Fibroblast of lung (primary cell): Measurements from ENCODE around the gene GNAS. TPM values are rescaled to one million over a fixed set of nuclear protein-coding genes. Genes with fewer than 3 reads are reported as not detected.

Source experiments
- DNase-seq, 2 donors: peaks; one replicate each; pipeline versions ENCODE4 v3.0.0 to v3.0.0-alpha.2; 2010; ENCODE audit warnings: low read depth in 2 of 2
- H2AFZ ChIP-seq: 2 replicates; pipeline ENCODE4 v1.5.1; 2012; ENCODE audit warnings: low read length, control low read depth, inconsistent platforms
- H3K27ac ChIP-seq: 2 replicates; pipeline ENCODE4 v1.5.1; 2011; ENCODE audit warnings: low read length, control low read depth; ENCODE audit not compliant: insufficient read depth
- H3K27me3 ChIP-seq: 2 replicates; pipeline ENCODE4 v1.5.1; 2011; ENCODE audit warnings: mild to moderate bottlenecking, low read length; ENCODE audit not compliant: control insufficient read depth, insufficient read depth
- H3K36me3 ChIP-seq: 2 replicates; pipeline ENCODE4 v1.5.1; 2011; ENCODE audit warnings: low read length; ENCODE audit not compliant: control insufficient read depth, insufficient read depth
- H3K4me1 ChIP-seq: 2 replicates; pipeline ENCODE4 v1.5.1; 2011; ENCODE audit warnings: low read length; ENCODE audit not compliant: control insufficient read depth, insufficient read depth; ENCODE audit errors: extremely low read depth
- H3K4me2 ChIP-seq: 2 replicates; pipeline ENCODE4 v1.5.1; 2011; ENCODE audit warnings: low read length, control low read depth; ENCODE audit not compliant: insufficient read depth; ENCODE audit errors: extremely low read depth
- H3K4me3 ChIP-seq, 4 experiments: fragments of 200-600 bp in 1 of 4; sonication (generic) in 1 of 4; replicated peaks in 1 of 4; 2 replicates each; pipeline ENCODE4 v1.5.1; 2011 to 2016; ENCODE audit warnings: low read length in 4 of 4, low read depth in 3 of 4, mild to moderate bottlenecking in 3 of 4, control low read depth in 2 of 4, inconsistent platforms in 1 of 4, mixed read lengths in 1 of 4; ENCODE audit not compliant: insufficient read depth in 1 of 4; ENCODE audit errors: control extremely low read depth in 1 of 4
- H3K79me2 ChIP-seq: 2 replicates; pipeline ENCODE4 v1.5.1; 2012; ENCODE audit warnings: mild to moderate bottlenecking, low read length, inconsistent platforms; ENCODE audit not compliant: control insufficient read depth, insufficient read depth
- H3K9ac ChIP-seq: 2 replicates; pipeline ENCODE4 v1.5.1; 2011; ENCODE audit warnings: mild to moderate bottlenecking, low read length, control low read depth; ENCODE audit not compliant: insufficient read depth
- H3K9me3 ChIP-seq: 2 replicates; pipeline ENCODE4 v1.5.1; 2012; ENCODE audit warnings: low read depth, low read length; ENCODE audit not compliant: control insufficient read depth, insufficient read depth
- H4K20me1 ChIP-seq: 2 replicates; pipeline ENCODE4 v1.5.1; 2011; ENCODE audit warnings: low read length; ENCODE audit not compliant: control insufficient read depth, insufficient read depth; ENCODE audit errors: extremely low read depth
- EZH2 ChIP-seq: IDR thresholded peaks from 2 replicates; pipeline ENCODE4 v1.5.1; 2012; ENCODE audit warnings: low read length, control low read depth, mild to moderate bottlenecking; ENCODE audit errors: missing control alignments
- polyA plus RNA-seq, 2 donors: library from polyadenylated mRNA; depleted of rRNA in 1 of 2; stranded (reverse) in 1 of 2; unstranded in 1 of 2; fragments of >200 nt; gene quantifications; 2 replicates each; pipeline ENCODE4 v1.2.1, GENCODE V29; 2011 to 2012; ENCODE audit warnings: missing spikeins in 1 of 2
- total RNA-seq: library from RNA; depleted of rRNA; stranded (reverse); fragments of >200 nt; gene quantifications from 2 replicates; pipeline ENCODE4 v1.2.1, GENCODE V29; 2014
- TF ChIP-seq, protein P1 (sequence below), 2 donors: IDR thresholded peaks in 1 of 2; conservative IDR thresholded peaks in 1 of 2; 1 replicate in 1 of 2; 2 replicates in 1 of 2; pipeline ENCODE4 v1.5.1; 2011 to 2012; ENCODE audit warnings: low read length in 2 of 2, control low read depth in 1 of 2, inconsistent platforms in 1 of 2, low read depth in 1 of 2, mild to moderate bottlenecking in 1 of 2

Gene GNAS
- total and polyA plus RNA-seq, 2 donors (not counting 1 experiment from before 2014, with no cell fraction given) = 421 to 1,357 TPM

- no peaks in the 10 kb centered on the region for H4K20me1 ChIP-seq
- TF ChIP-seq EZH2 = no peak
- TF ChIP-seq, protein P1, sequence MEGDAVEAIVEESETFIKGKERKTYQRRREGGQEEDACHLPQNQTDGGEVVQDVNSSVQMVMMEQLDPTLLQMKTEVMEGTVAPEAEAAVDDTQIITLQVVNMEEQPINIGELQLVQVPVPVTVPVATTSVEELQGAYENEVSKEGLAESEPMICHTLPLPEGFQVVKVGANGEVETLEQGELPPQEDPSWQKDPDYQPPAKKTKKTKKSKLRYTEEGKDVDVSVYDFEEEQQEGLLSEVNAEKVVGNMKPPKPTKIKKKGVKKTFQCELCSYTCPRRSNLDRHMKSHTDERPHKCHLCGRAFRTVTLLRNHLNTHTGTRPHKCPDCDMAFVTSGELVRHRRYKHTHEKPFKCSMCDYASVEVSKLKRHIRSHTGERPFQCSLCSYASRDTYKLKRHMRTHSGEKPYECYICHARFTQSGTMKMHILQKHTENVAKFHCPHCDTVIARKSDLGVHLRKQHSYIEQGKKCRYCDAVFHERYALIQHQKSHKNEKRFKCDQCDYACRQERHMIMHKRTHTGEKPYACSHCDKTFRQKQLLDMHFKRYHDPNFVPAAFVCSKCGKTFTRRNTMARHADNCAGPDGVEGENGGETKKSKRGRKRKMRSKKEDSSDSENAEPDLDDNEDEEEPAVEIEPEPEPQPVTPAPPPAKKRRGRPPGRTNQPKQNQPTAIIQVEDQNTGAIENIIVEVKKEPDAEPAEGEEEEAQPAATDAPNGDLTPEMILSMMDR (conservative IDR thresholded peaks at IDR 0.05 in 1 of 2, IDR thresholded peaks at IDR 0.05 in 1 of 2; ENCODE audit: low read depth in 1 of 2, low read length in 2 of 2) = no peak
- no peak overlapping the region for H3K4me3 ChIP-seq
- H3K4me1 ChIP-seq = no peaks in the 10 kb centered on the region
- no peak overlapping the region for H2AFZ ChIP-seq
- H3K27me3 ChIP-seq = peaks cover 3% of the 10 kb centered on the region
- H3K9ac ChIP-seq = no peak overlapping the region
- H3K79me2 ChIP-seq = no peaks in the 10 kb centered on the region
- H3K36me3 ChIP-seq = no peaks in the 10 kb centered on the region
- H3K9me3 ChIP-seq = no peaks in the 10 kb centered on the region
- H3K27ac ChIP-seq = no peak overlapping the region
- H3K4me2 ChIP-seq = no peak overlapping the region
- DNase-seq = no peak
These were observed 34.0 kb downstream of the GNAS start for GRCh38 chr20:58886546-58886945.

- peak overlapping the region; percentile 66 for H3K9ac ChIP-seq
- peaks cover 3% of the 10 kb centered on the region for H3K27me3 ChIP-seq
- no peaks in the 10 kb centered on the region for H3K36me3 ChIP-seq
- H3K4me3 ChIP-seq = peak overlapping the region; percentile 59 to 80 (median 69)
- DNase-seq = no peak
- peaks cover 12% of the 10 kb centered on the region for H3K79me2 ChIP-seq
- peak overlapping the region; percentile 71 for H3K4me2 ChIP-seq
- H3K27ac ChIP-seq = peak overlapping the region; percentile 14
- no peaks in the 10 kb centered on the region for H4K20me1 ChIP-seq
- no peak for TF ChIP-seq EZH2
- TF ChIP-seq, protein P1 (conservative IDR thresholded peaks at IDR 0.05 in 1 of 2, IDR thresholded peaks at IDR 0.05 in 1 of 2; ENCODE audit: low read depth in 1 of 2, low read length in 2 of 2) = no peak
- H3K9me3 ChIP-seq = no peaks in the 10 kb centered on the region
- H3K4me1 ChIP-seq = no peaks in the 10 kb centered on the region
- peak overlapping the region; percentile 62 for H2AFZ ChIP-seq
These were observed 35.6 kb downstream of the GNAS start for GRCh38 chr20:58888103-58888502.

GRCh38 chr20:58888521-58889333, 36.2 kb downstream of the GNAS start:
- no peaks in the 10 kb centered on the region for H3K36me3 ChIP-seq
- no peaks in the 10 kb centered on the region for H3K9me3 ChIP-seq
- no peak for TF ChIP-seq EZH2
- TF ChIP-seq, protein P1 (conservative IDR thresholded peaks at IDR 0.05 in 1 of 2, IDR thresholded peaks at IDR 0.05 in 1 of 2; ENCODE audit: low read depth in 1 of 2, low read length in 2 of 2) = no peak
- peaks cover 4% of the 10 kb centered on the region for H3K4me1 ChIP-seq
- peaks cover 3% of the 10 kb centered on the region for H3K27me3 ChIP-seq
- peaks cover 18% of the 10 kb centered on the region for H3K79me2 ChIP-seq
- peak overlapping the region; percentile 62 for H2AFZ ChIP-seq
- H4K20me1 ChIP-seq = no peaks in the 10 kb centered on the region
- peak; percentile 76 to 80 for DNase-seq
- H3K9ac ChIP-seq = peak overlapping the region; percentile 66
- H3K4me2 ChIP-seq = peak overlapping the region; percentile 71
- peak overlapping the region; percentile 59 to 80 (median 69) for H3K4me3 ChIP-seq
- H3K27ac ChIP-seq = peak overlapping the region; percentile 14
